ENCODE data around the gene JAK1.
"Not testable (repeated sequence)": the region's sequence is repeated elsewhere in the genome, so short reads cannot be mapped to it uniquely, and the experiment has no call there.

The JAK1 gene

GRCh38 chr1:64933296-64934070 is 32.9 kb downstream of the JAK1 start:
- H3K36me3 ChIP-seq (ENCODE audit: insufficient read depth, low read length): no peaks in the 10 kb centered on the region; the same call in 1 of the 2 replicates
- no peaks in the 10 kb centered on the region for H3K9me3 ChIP-seq (ENCODE audit: control insufficient read depth, insufficient read depth, low read length)
- peaks cover 21% of the 10 kb centered on the region; the same call in 1 of the 2 replicates for H3K4me1 ChIP-seq (ENCODE audit: insufficient read depth, low read length)
- no peak overlapping the region for H3K9ac ChIP-seq (ENCODE audit: low read depth, low read length)

- Histone ChIP-seq H3K9ac (ENCODE audit: low read depth, low read length) (no peak overlapping the region), H3K36me3 (ENCODE audit: insufficient read depth, low read length) (no peaks in the 10 kb centered on the region; the same call in 1 of the 2 replicates), H3K9me3 (ENCODE audit: control insufficient read depth, insufficient read depth, low read length) (no peaks in the 10 kb centered on the region), H3K4me1 (ENCODE audit: insufficient read depth, low read length) (peaks cover 27% of the 10 kb centered on the region)
These were observed 33.4 kb downstream of the JAK1 start for GRCh38 chr1:64932962-64933295.

DNA sequence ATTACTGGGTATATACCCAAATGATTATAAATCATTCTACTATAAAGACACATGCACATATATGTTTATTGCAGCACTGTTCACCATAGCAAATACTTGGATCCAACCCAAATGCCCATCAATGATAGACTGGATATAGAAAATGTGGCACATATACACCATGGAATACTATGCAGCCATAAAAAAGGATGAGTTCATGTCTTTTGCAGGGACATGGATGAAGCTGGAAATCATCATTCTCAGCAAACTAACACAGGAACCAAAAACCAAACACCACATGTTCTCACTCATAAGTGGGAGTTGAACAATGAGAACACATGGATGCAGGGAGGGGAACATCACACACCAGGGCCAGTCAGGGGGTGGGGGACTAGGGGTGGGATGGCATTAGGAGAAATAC is 35.7 kb downstream of the JAK1 start:
- H3K36me3 ChIP-seq (ENCODE audit: insufficient read depth, low read length); H3K9ac ChIP-seq (ENCODE audit: low read depth, low read length); H3K9me3 ChIP-seq (ENCODE audit: control insufficient read depth, insufficient read depth, low read length): not testable (repeated sequence)
- H3K4me1 ChIP-seq (ENCODE audit: insufficient read depth, low read length): peaks cover 42% of the 10 kb centered on the region

DNA sequence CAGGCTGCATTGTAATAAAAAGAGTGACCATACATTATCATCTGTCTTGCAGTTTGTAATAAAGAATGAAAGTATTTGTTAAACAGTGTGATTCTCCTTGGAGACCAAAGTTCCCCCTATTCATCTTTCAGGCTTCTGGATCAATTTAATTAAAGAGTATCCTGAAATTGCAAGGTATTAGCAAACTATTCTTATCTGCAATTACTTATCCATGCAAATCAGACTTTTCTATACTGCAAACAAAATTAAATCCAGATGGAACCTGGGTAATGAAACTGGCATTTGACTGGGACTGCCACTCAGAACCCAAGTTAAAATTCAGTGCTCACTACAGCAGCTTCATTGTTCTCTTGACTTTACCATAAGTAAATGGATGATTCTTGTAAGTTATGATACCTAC is 37.1 kb downstream of the JAK1 start:
- H3K9ac ChIP-seq (ENCODE audit: low read depth, low read length): no peak overlapping the region
- no peaks in the 10 kb centered on the region for H3K9me3 ChIP-seq (ENCODE audit: control insufficient read depth, insufficient read depth, low read length)
- peaks cover 38% of the 10 kb centered on the region for H3K4me1 ChIP-seq (ENCODE audit: insufficient read depth, low read length)
- no peaks in the 10 kb centered on the region for H3K36me3 ChIP-seq (ENCODE audit: insufficient read depth, low read length)

- H3K4me1 ChIP-seq (ENCODE audit: insufficient read depth, low read length): peaks cover 29% of the 10 kb centered on the region
These were observed 38.0 kb downstream of the JAK1 start for GRCh38 chr1:64928325-64928724.

DNA sequence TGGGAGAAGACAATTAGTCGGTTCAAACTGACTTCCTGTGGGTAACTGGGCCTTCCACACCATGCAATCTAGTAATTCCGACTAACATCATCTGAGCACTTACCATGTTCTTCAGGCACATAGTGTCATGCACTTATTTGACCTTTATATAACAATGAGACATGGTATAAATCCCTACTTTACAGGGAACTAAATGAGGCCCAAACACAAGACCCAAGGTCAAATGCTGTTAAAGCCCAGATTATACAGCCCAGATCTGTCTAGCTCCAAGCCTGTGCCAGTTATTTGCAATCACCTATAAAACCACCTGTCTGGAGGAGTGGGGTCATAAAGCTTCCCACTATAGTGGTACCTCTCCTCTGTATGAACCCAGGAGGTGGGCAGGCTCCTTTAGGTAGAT is 40.8 kb downstream of the JAK1 start:
- H3K4me1 ChIP-seq (ENCODE audit: insufficient read depth, low read length): peaks cover 28% of the 10 kb centered on the region

More at GRCh38 chr1:64928325-64928724, 38.0 kb downstream of the JAK1 start:
- Histone ChIP-seq H3K9ac (ENCODE audit: low read depth, low read length) (no peak overlapping the region), H3K36me3 (ENCODE audit: insufficient read depth, low read length) (no peaks in the 10 kb centered on the region), H3K9me3 (ENCODE audit: control insufficient read depth, insufficient read depth, low read length) (no peaks in the 10 kb centered on the region)

DNA sequence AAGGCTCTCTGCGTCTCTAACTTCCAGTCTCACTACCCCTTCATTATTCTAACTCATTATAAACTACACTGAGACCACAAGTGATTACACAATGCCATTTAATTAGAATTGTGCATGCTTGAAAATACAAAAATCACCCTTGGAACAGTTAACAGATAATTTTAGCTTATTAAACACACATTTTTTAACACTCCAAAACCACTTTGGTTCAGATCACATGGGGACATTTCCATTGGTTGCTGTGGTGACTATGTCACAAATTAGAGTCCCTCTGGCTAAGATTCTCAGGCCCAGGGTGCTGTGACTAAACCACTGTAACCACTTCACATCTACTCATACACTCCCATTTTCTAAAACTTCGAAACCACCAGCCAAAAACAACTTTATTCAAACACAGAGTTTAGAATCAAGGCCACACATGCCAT is 43.0 kb downstream of the JAK1 start:
- Histone ChIP-seq H3K4me1 (ENCODE audit: insufficient read depth, low read length) (peaks cover 19% of the 10 kb centered on the region), H3K9ac (ENCODE audit: low read depth, low read length) (no peak overlapping the region), H3K9me3 (ENCODE audit: control insufficient read depth, insufficient read depth, low read length) (no peaks in the 10 kb centered on the region), H3K36me3 (ENCODE audit: insufficient read depth, low read length) (no peaks in the 10 kb centered on the region)

More for the DNA sequence above, 40.8 kb downstream of the JAK1 start:
- Histone ChIP-seq H3K9me3 (ENCODE audit: control insufficient read depth, insufficient read depth, low read length) (no peaks in the 10 kb centered on the region), H3K9ac (ENCODE audit: low read depth, low read length) (no peak overlapping the region), H3K36me3 (ENCODE audit: insufficient read depth, low read length) (no peaks in the 10 kb centered on the region)

- peaks cover 18% of the 10 kb centered on the region for H3K4me1 ChIP-seq (ENCODE audit: insufficient read depth, low read length)
- no peaks in the 10 kb centered on the region for H3K9me3 ChIP-seq (ENCODE audit: control insufficient read depth, insufficient read depth, low read length)
- H3K9ac ChIP-seq (ENCODE audit: low read depth, low read length): no peak overlapping the region
- H3K36me3 ChIP-seq (ENCODE audit: insufficient read depth, low read length): no peaks in the 10 kb centered on the region
These were observed 44.0 kb downstream of the JAK1 start for GRCh38 chr1:64922336-64922735.

GRCh38 chr1:64921771-64922170 is 44.6 kb downstream of the JAK1 start:
- peaks cover 20% of the 10 kb centered on the region for H3K4me1 ChIP-seq (ENCODE audit: insufficient read depth, low read length)
- H3K36me3 ChIP-seq (ENCODE audit: insufficient read depth, low read length): no peaks in the 10 kb centered on the region
- no peaks in the 10 kb centered on the region for H3K9me3 ChIP-seq (ENCODE audit: control insufficient read depth, insufficient read depth, low read length)
- no peak overlapping the region for H3K9ac ChIP-seq (ENCODE audit: low read depth, low read length)

DNA sequence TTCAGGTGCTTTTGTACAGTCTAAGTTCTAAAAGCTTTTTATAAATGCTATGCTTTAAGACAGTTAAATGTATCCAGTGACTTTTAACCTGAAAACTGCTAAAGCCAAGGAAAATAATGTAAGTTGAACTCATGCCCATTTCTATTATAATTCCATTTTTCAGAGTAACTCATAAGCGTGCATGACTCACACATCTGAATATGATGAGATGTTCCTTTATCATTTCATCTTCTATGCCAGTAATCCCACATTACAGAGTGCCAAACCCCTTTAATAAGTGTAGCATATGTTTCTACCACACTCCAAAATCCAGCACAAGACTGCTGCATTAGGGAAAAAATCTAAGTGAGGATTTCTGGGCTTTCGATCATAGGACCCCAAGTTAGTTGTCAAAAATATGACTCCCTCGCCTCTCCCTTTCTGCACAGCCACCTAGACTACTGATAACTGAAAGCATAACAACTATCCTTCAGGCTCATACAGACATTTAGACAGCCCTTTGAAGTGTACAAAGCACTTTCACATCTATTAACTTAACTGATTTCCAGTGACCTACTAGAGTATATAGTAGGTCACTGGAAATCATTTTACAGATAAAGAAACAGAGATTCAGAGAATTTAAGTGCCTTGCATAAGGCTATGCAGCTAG is 45.3 kb downstream of the JAK1 start:
- Histone ChIP-seq H3K36me3 (ENCODE audit: insufficient read depth, low read length) (no peaks in the 10 kb centered on the region), H3K9ac (ENCODE audit: low read depth, low read length) (no peak overlapping the region), H3K4me1 (ENCODE audit: insufficient read depth, low read length) (peaks cover 15% of the 10 kb centered on the region), H3K9me3 (ENCODE audit: control insufficient read depth, insufficient read depth, low read length) (no peaks in the 10 kb centered on the region)

GRCh38 chr1:64919120-64919519 is 47.2 kb downstream of the JAK1 start:
- H3K9me3 ChIP-seq (ENCODE audit: control insufficient read depth, insufficient read depth, low read length); H3K36me3 ChIP-seq (ENCODE audit: insufficient read depth, low read length); H3K9ac ChIP-seq (ENCODE audit: low read depth, low read length): not testable (repeated sequence)
- H3K4me1 ChIP-seq (ENCODE audit: insufficient read depth, low read length): peaks cover 20% of the 10 kb centered on the region

DNA sequence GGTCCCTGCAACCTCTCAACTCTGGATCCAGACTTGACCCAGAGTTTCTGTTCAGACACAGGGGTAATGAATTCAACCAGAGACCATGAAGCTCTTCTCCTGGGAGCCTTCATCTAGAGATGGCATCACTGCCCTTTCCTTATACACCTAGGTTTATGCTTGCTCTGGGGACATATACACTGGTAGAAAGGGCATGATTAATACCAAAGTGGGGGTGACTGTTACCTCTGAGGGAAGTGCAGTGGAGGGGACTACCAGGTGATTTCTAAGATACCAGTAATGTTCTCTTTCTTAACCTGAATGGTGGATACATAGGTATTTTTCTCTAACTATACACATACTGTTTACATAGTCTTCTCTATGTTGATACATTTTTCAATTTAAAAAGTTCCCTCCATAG is 48.4 kb downstream of the JAK1 start:
- no peaks in the 10 kb centered on the region for H3K9me3 ChIP-seq (ENCODE audit: control insufficient read depth, insufficient read depth, low read length)
- no peaks in the 10 kb centered on the region for H3K36me3 ChIP-seq (ENCODE audit: insufficient read depth, low read length)
- no peak overlapping the region for H3K9ac ChIP-seq (ENCODE audit: low read depth, low read length)
- H3K4me1 ChIP-seq (ENCODE audit: insufficient read depth, low read length): peaks cover 20% of the 10 kb centered on the region

DNA sequence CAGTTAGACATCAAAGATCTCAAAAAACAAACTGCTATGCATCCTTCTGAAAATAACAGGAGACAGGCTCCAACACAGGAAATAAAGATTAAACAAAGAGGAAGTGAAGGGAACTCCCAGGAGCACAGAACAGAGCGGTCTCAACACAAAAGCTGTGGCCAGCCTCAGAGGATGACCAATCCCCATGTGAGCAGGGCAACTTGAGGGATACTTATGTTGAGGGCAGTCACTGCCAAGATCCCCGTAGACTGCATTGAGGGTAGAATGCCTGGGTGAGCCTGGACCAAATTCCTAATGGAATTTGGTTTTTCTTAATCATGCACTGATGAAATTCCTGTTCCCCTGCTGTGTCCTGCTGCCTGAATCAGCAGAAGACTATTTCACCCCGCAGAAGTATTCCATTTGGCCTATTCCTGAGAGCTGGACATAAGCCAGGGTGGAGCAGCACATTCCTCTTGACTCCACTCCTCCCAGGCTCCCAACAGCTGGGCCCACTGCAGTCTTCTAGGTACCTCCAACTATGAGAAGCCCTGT is 49.0 kb downstream of the JAK1 start:
- H3K36me3 ChIP-seq (ENCODE audit: insufficient read depth, low read length): no peaks in the 10 kb centered on the region
- no peaks in the 10 kb centered on the region for H3K9me3 ChIP-seq (ENCODE audit: control insufficient read depth, insufficient read depth, low read length)
- peaks cover 20% of the 10 kb centered on the region for H3K4me1 ChIP-seq (ENCODE audit: insufficient read depth, low read length)
- no peak overlapping the region for H3K9ac ChIP-seq (ENCODE audit: low read depth, low read length)

DNA sequence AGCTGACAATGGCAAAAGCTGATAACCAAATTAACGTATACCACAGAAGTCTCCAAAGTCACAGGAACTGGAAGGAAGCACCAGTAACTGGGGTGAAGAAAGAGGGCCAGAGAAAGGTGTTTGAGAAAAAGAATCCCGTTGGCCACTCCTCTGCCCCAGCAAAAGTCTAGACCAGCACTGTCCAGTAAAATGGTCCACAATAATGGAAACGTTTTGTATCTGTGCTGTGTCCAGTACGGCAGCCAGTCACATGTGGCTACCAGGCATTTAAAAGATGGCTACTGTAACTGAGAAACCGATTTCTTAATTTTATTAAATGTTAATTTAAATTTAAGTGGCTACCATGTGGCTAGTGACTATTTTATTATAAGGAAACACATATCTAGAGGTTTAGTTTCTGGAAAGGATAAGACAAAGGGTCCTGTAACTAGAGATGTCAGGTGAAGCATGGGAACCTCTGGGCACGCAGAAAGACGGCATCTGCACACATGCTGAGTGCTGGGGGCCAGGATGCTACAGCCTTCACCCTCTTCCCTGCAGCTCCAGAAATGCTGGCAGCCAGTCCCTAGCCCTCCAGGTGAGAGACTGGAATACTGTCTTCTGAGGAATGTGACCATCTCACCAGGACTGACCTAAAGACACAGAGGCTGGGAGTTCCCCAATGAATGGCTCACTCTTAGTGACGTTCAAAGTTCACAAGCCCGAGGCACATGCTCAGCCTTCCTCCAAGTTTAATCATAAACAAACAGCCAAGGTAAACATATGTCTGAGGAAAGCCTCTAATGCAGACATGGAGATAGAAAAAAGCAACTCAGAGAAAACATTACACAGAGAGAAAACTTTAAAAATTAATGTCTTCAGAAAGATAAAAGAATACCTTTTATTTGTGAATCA is 50.7 kb downstream of the JAK1 start:
- no peak overlapping the region for H3K9ac ChIP-seq (ENCODE audit: low read depth, low read length)

More for the DNA sequence above, 50.7 kb downstream of the JAK1 start:
- Histone ChIP-seq H3K4me1 (ENCODE audit: insufficient read depth, low read length) (peaks cover 20% of the 10 kb centered on the region), H3K36me3 (ENCODE audit: insufficient read depth, low read length) (no peaks in the 10 kb centered on the region), H3K9me3 (ENCODE audit: control insufficient read depth, insufficient read depth, low read length) (no peaks in the 10 kb centered on the region)
